ENCODE measurements around the gene SPIC. TPM values are rescaled to one million over a fixed set of nuclear protein-coding genes. Genes with fewer than 3 reads are reported as not detected.

Gene SPIC
- total RNA-seq, 1 donor from 2014 or later: not detected

GRCh38 chr12:101475751-101476305 is 692 bp downstream of the SPIC start:
- intact Hi-C loops (cut with DNase I): no loop called here
- Histone ChIP-seq H3K9me3 (no peaks in the 10 kb centered on the region), H3K4me3 (no peak overlapping the region), H3K27ac (no peak overlapping the region), H3K36me3 (no peaks in the 10 kb centered on the region), H3K4me1 (no peaks in the 10 kb centered on the region), H3K27me3 (no peaks in the 10 kb centered on the region)
- ATAC-seq: no peak
- no peak for DNase-seq
- no peak for TF ChIP-seq CTCF (IDR thresholded peaks at IDR 0.05)

GRCh38 chr12:101480849-101481248 is 5.7 kb downstream of the SPIC start:
- H3K4me1 ChIP-seq: peaks cover 5% of the 10 kb centered on the region
- no peak for DNase-seq
- no peaks in the 10 kb centered on the region for H3K27me3 ChIP-seq
- no peaks in the 10 kb centered on the region for H3K9me3 ChIP-seq
- no peaks in the 10 kb centered on the region for H3K36me3 ChIP-seq
- intact Hi-C loops (cut with DNase I): no loop called here
- no peak overlapping the region for H3K4me3 ChIP-seq
- no peak overlapping the region for H3K27ac ChIP-seq
- ATAC-seq: no peak
- TF ChIP-seq CTCF (IDR thresholded peaks at IDR 0.05): no peak

- no peak for DNase-seq
- Histone ChIP-seq H3K4me1 (peaks cover 5% of the 10 kb centered on the region), H3K27me3 (no peaks in the 10 kb centered on the region), H3K27ac (no peak overlapping the region), H3K4me3 (no peak overlapping the region), H3K9me3 (no peaks in the 10 kb centered on the region), H3K36me3 (no peaks in the 10 kb centered on the region)
- TF ChIP-seq CTCF (IDR thresholded peaks at IDR 0.05): no peak
- ATAC-seq: no peak
- intact Hi-C loops (cut with DNase I): no loop called here
These were observed 9.9 kb downstream of the SPIC start for GRCh38 chr12:101485021-101485420.

GRCh38 chr12:101488469-101488868 is 13.3 kb downstream of the SPIC start:
- H3K9me3 ChIP-seq: no peaks in the 10 kb centered on the region
- TF ChIP-seq CTCF (IDR thresholded peaks at IDR 0.05): no peak
- H3K4me1 ChIP-seq: peaks cover 5% of the 10 kb centered on the region
- DNase-seq (no peak), ATAC-seq (no peak)
- no peaks in the 10 kb centered on the region for H3K27me3 ChIP-seq
- intact Hi-C loops (cut with DNase I): no loop called here
- no peaks in the 10 kb centered on the region for H3K36me3 ChIP-seq
- H3K27ac ChIP-seq: no peak overlapping the region
- no peak overlapping the region for H3K4me3 ChIP-seq

- no peak overlapping the region for H3K27ac ChIP-seq
- TF ChIP-seq CTCF (IDR thresholded peaks at IDR 0.05): peak; percentile 55
- no peaks in the 10 kb centered on the region for H3K36me3 ChIP-seq
- H3K9me3 ChIP-seq: no peaks in the 10 kb centered on the region
- ATAC-seq: peak; percentile 94
- no peak overlapping the region for H3K4me3 ChIP-seq
- intact Hi-C loops (cut with DNase I): no loop called here
- no peaks in the 10 kb centered on the region for H3K27me3 ChIP-seq
- no peak for DNase-seq
- peaks cover 4% of the 10 kb centered on the region for H3K4me1 ChIP-seq
These were observed 15.3 kb downstream of the SPIC start for GRCh38 chr12:101490286-101490920.
